Trophoblast cell (in vitro differentiated cells and primary cell): Measurements from ENCODE around the gene CCL7.
"Not testable (repeated sequence)": the region's sequence is repeated elsewhere in the genome, so short reads cannot be mapped to it uniquely, and the experiment has no call there.

Experiments used
- DNase-seq, 2 donors: peaks; one replicate each; pipeline ENCODE4 v3.0.0-alpha.2; 2016
- H2AFZ ChIP-seq: 2 replicates; pipeline ENCODE4 v1.6.1; 2013; ENCODE audit warnings: low read length, moderate library complexity, mild to moderate bottlenecking; ENCODE audit not compliant: insufficient read depth, poor library complexity
- H2AK5ac ChIP-seq: 2 replicates; pipeline ENCODE4 v1.6.1; 2013; ENCODE audit warnings: mild to moderate bottlenecking, low read length
- H2BK120ac ChIP-seq: 2 replicates; pipeline ENCODE4 v1.6.1; 2013; ENCODE audit warnings: low read length, mild to moderate bottlenecking, moderate library complexity; ENCODE audit not compliant: insufficient read depth, poor library complexity
- H2BK12ac ChIP-seq: 2 replicates; pipeline ENCODE4 v1.6.1; 2013; ENCODE audit warnings: mild to moderate bottlenecking, low read length, moderate library complexity
- H2BK5ac ChIP-seq: 2 replicates; pipeline ENCODE4 v1.6.1; 2013; ENCODE audit warnings: low read length, low read depth, moderate library complexity, mild to moderate bottlenecking; ENCODE audit not compliant: poor library complexity
- H3K14ac ChIP-seq: 2 replicates; pipeline ENCODE4 v1.6.1; 2013; ENCODE audit warnings: mild to moderate bottlenecking, low read length
- H3K18ac ChIP-seq: 2 replicates; pipeline ENCODE4 v1.6.1; 2013; ENCODE audit warnings: mild to moderate bottlenecking, low read length
- H3K23ac ChIP-seq: 2 replicates; pipeline ENCODE4 v1.6.1; 2013; ENCODE audit warnings: low read length
- H3K27ac ChIP-seq: 2 replicates; pipeline ENCODE4 v1.5.1; 2013; ENCODE audit warnings: low read depth, mild to moderate bottlenecking, inconsistent platforms, low read length, moderate library complexity
- H3K27me3 ChIP-seq: 2 replicates; pipeline ENCODE4 v1.6.1; 2013; ENCODE audit warnings: inconsistent platforms, mild to moderate bottlenecking, low read length, moderate library complexity; ENCODE audit not compliant: insufficient read depth
- H3K36me3 ChIP-seq, 2 experiments: 1 replicate in 1 of 2; 2 replicates in 1 of 2; pipeline ENCODE4 v1.6.1; 2013; ENCODE audit warnings: low read length in 2 of 2, mild to moderate bottlenecking in 2 of 2, moderate library complexity in 1 of 2; ENCODE audit not compliant: insufficient read depth in 2 of 2, control insufficient read depth in 1 of 2
- H3K4ac ChIP-seq: 2 replicates; pipeline ENCODE4 v1.6.1; 2013; ENCODE audit warnings: low read depth, mild to moderate bottlenecking, low read length, moderate library complexity
- H3K4me1 ChIP-seq, 2 experiments: 1 replicate in 1 of 2; 2 replicates in 1 of 2; pipeline ENCODE4 v1.6.1; 2013; ENCODE audit warnings: low read length in 2 of 2, mild to moderate bottlenecking in 2 of 2, moderate library complexity in 1 of 2; ENCODE audit not compliant: insufficient read depth in 2 of 2, control insufficient read depth in 1 of 2
- H3K4me2 ChIP-seq: 2 replicates; pipeline ENCODE4 v1.6.1; 2013; ENCODE audit warnings: inconsistent platforms, mild to moderate bottlenecking, low read length, moderate library complexity
- H3K4me3 ChIP-seq: 2 replicates; pipeline ENCODE4 v1.5.1; 2013; ENCODE audit warnings: mild to moderate bottlenecking, low read depth, low read length, inconsistent platforms
- H3K79me1 ChIP-seq: one replicate; pipeline ENCODE4 v1.6.1; 2013; ENCODE audit warnings: low read length
- H3K79me2 ChIP-seq: 2 replicates; pipeline ENCODE4 v1.6.1; 2013; ENCODE audit warnings: low read length, mild to moderate bottlenecking; ENCODE audit not compliant: control insufficient read depth, insufficient read depth, poor library complexity
- H3K9ac ChIP-seq: 2 replicates; pipeline ENCODE4 v1.6.1; 2013; ENCODE audit warnings: mild to moderate bottlenecking, low read length
- H3K9me3 ChIP-seq: 2 replicates; pipeline ENCODE4 v1.6.1; 2013; ENCODE audit warnings: low read depth, mild to moderate bottlenecking, control low read depth, inconsistent platforms, low read length; ENCODE audit not compliant: insufficient read depth
- H4K12ac ChIP-seq: 2 replicates; pipeline ENCODE4 v1.6.1; 2013; ENCODE audit warnings: low read depth, mild to moderate bottlenecking, low read length, moderate library complexity
- H4K8ac ChIP-seq: 2 replicates; pipeline ENCODE4 v1.6.1; 2013; ENCODE audit warnings: low read depth, mild to moderate bottlenecking, low read length, moderate library complexity
- H4K91ac ChIP-seq: one replicate; pipeline ENCODE4 v1.6.1; 2013; ENCODE audit warnings: low read depth, mild to moderate bottlenecking, low read length, moderate library complexity
- WGBS: extraction: QIAGEN DNeasy Blood & Tissue Kit; methylation state at CpG from one replicate; pipeline ENCODE4 v1.1.7; 2013; ENCODE audit warnings: missing lambda C conversion rate; ENCODE audit not compliant: insufficient read length, insufficient coverage; ENCODE audit errors: extremely low coverage; 5-methylcytosine and 5-hydroxymethylcytosine counted together

CCL7 gene

GRCh38 chr17:34225046-34225445, 45.0 kb upstream of the CCL7 start:
- Histone ChIP-seq H3K79me1 (no peaks in the 10 kb centered on the region), H2AFZ (no peak overlapping the region), H2BK120ac (no peak overlapping the region), H3K9me3 (peaks cover 2% of the 10 kb centered on the region), H2BK5ac (no peak overlapping the region), H4K8ac (no peak overlapping the region), H3K4me1 (no peaks in the 10 kb centered on the region), H2AK5ac (no peak overlapping the region), H3K18ac (no peak overlapping the region), H3K79me2 (no peaks in the 10 kb centered on the region), H3K27ac (no peak overlapping the region), H3K27me3 (no peaks in the 10 kb centered on the region), H2BK12ac (no peak overlapping the region), H3K4ac (no peak overlapping the region), H3K4me2 (no peak overlapping the region), H3K9ac (no peak overlapping the region), H4K12ac (no peak overlapping the region), H3K23ac (no peak overlapping the region), H3K14ac (no peak overlapping the region), H4K91ac (no peak overlapping the region), H3K4me3 (no peak overlapping the region), H3K36me3 (no peaks in the 10 kb centered on the region)
- no CpG with 5 or more reads among the region's 9 CpGs for WGBS
- DNase-seq: no peak

GRCh38 chr17:34226011-34226743, 43.8 kb upstream of the CCL7 start:
- WGBS: no CpG with 5 or more reads among the region's 3 CpGs
- H3K4me1 ChIP-seq: no peaks in the 10 kb centered on the region
- H2BK5ac ChIP-seq: no peak overlapping the region

GRCh38 chr17:34226744-34227034, 43.3 kb upstream of the CCL7 start:
- Histone ChIP-seq H3K79me1 (no peaks in the 10 kb centered on the region), H3K14ac (no peak overlapping the region), H3K4me1 (no peaks in the 10 kb centered on the region), H3K4me3 (no peak overlapping the region), H2BK12ac (no peak overlapping the region), H3K9me3 (peaks cover 3% of the 10 kb centered on the region), H3K4ac (no peak overlapping the region), H2BK5ac (no peak overlapping the region), H3K36me3 (no peaks in the 10 kb centered on the region), H2AFZ (no peak overlapping the region), H3K27ac (no peak overlapping the region), H4K8ac (no peak overlapping the region), H3K79me2 (no peaks in the 10 kb centered on the region), H3K4me2 (no peak overlapping the region), H3K9ac (no peak overlapping the region), H2AK5ac (no peak overlapping the region), H3K18ac (no peak overlapping the region), H4K12ac (no peak overlapping the region), H2BK120ac (no peak overlapping the region), H3K27me3 (no peaks in the 10 kb centered on the region), H4K91ac (no peak overlapping the region), H3K23ac (no peak overlapping the region)
- DNase-seq: no peak

More at GRCh38 chr17:34226011-34226743, 43.8 kb upstream of the CCL7 start:
- DNase-seq: no peak
- no peak overlapping the region for H3K4ac ChIP-seq
- no peak overlapping the region for H3K4me2 ChIP-seq
- no peak overlapping the region for H3K23ac ChIP-seq
- no peaks in the 10 kb centered on the region for H3K79me2 ChIP-seq
- no peak overlapping the region for H4K12ac ChIP-seq
- H3K27ac ChIP-seq: no peak overlapping the region
- H3K14ac ChIP-seq: no peak overlapping the region
- H3K27me3 ChIP-seq: no peaks in the 10 kb centered on the region
- peaks cover 3% of the 10 kb centered on the region for H3K9me3 ChIP-seq
- H2BK12ac ChIP-seq: no peak overlapping the region
- H3K9ac ChIP-seq: no peak overlapping the region
- no peak overlapping the region for H2AFZ ChIP-seq
- H4K91ac ChIP-seq: no peak overlapping the region
- H3K18ac ChIP-seq: no peak overlapping the region
- H2BK120ac ChIP-seq: no peak overlapping the region
- H2AK5ac ChIP-seq: no peak overlapping the region
- H3K4me3 ChIP-seq: no peak overlapping the region
- H3K36me3 ChIP-seq: no peaks in the 10 kb centered on the region
- no peaks in the 10 kb centered on the region for H3K79me1 ChIP-seq
- H4K8ac ChIP-seq: no peak overlapping the region

GRCh38 chr17:34227293-34227692, 42.7 kb upstream of the CCL7 start:
- not testable (repeated sequence) for H3K23ac ChIP-seq

More at GRCh38 chr17:34227293-34227692, 42.7 kb upstream of the CCL7 start:
- not testable (repeated sequence) for H3K9ac ChIP-seq, H2BK5ac ChIP-seq, H3K4ac ChIP-seq, DNase-seq, H3K4me3 ChIP-seq, H2BK12ac ChIP-seq, H3K36me3 ChIP-seq, H3K27ac ChIP-seq, H3K4me1 ChIP-seq, H3K79me2 ChIP-seq, H3K14ac ChIP-seq, H3K27me3 ChIP-seq, H3K18ac ChIP-seq, H4K12ac ChIP-seq, H4K8ac ChIP-seq, H2BK120ac ChIP-seq, H4K91ac ChIP-seq, H3K79me1 ChIP-seq, H3K9me3 ChIP-seq, H2AFZ ChIP-seq, H2AK5ac ChIP-seq, H3K4me2 ChIP-seq
- no CpG with 5 or more reads among the region's 2 CpGs for WGBS
